ENCODE data around the gene FH.
A peak's percentile ranks its signal among the peaks of the same experiment; 100 is the strongest.

FH gene

GRCh38 chr1:241525026-241525425 is 5.5 kb upstream of the FH start:
- no peak for DNase-seq

GRCh38 chr1:241521718-241522117 is 2.2 kb upstream of the FH start:
- DNase-seq: no peak

- DNase-seq: no peak
Observed at GRCh38 chr1:241520080-241520465, 518 bp upstream of the FH start.

GRCh38 chr1:241518476-241519307 is 863 bp downstream of the FH start:
- DNase-seq: peak in 17 of 51 donors; percentile 5 to 48 (median 33)

- DNase-seq: no peak
Observed at GRCh38 chr1:241513378-241513777, 6.2 kb downstream of the FH start.

GRCh38 chr1:241507189-241507863 is 12.2 kb downstream of the FH start:
- no peak for DNase-seq

GRCh38 chr1:241503444-241503843 is 16.1 kb downstream of the FH start:
- DNase-seq: peak in 1 of 51 donors; percentile 9

- peak in 2 of 51 donors; percentile 4 to 7 for DNase-seq
Observed at GRCh38 chr1:241499910-241500309, 19.6 kb downstream of the FH start.

GRCh38 chr1:241495741-241496140 is 23.8 kb downstream of the FH start:
- DNase-seq: no peak

- DNase-seq: no peak
Observed at GRCh38 chr1:241488739-241489138, 30.8 kb downstream of the FH start.

GRCh38 chr1:241485554-241485992 is 34.0 kb downstream of the FH start:
- DNase-seq: no peak

GRCh38 chr1:241485145-241485544 is 34.4 kb downstream of the FH start:
- DNase-seq: no peak

- DNase-seq: peak in 1 of 51 donors; percentile 26
Observed at GRCh38 chr1:241482761-241483250, 36.7 kb downstream of the FH start.

GRCh38 chr1:241479294-241479693 is 40.3 kb downstream of the FH start:
- no peak for DNase-seq

GRCh38 chr1:241475671-241476070 is 43.9 kb downstream of the FH start:
- no peak for DNase-seq

GRCh38 chr1:241473026-241473425 is 46.5 kb downstream of the FH start:
- no peak for DNase-seq

- DNase-seq: peak in 1 of 51 donors; percentile 17
Observed at GRCh38 chr1:241470908-241471590, 48.5 kb downstream of the FH start.

- DNase-seq: no peak
Observed at GRCh38 chr1:241470361-241470760, 49.2 kb downstream of the FH start.

GRCh38 chr1:241465673-241466072 is 53.9 kb downstream of the FH start:
- no peak for DNase-seq

GRCh38 chr1:241464985-241465384 is 54.6 kb downstream of the FH start:
- no peak for DNase-seq

GRCh38 chr1:241462391-241462790 is 57.2 kb downstream of the FH start:
- no peak for DNase-seq

All from hypothalamus (tissue), 51 donors.